Liver (tissue), 9 donors: ENCODE data around the gene SVEP1. TPM values are rescaled to one million over a fixed set of nuclear protein-coding genes. Genes with fewer than 3 reads are reported as not detected.

ENCODE experiments used
- DNase-seq: peaks from one replicate; pipeline ENCODE4 v3.0.0-alpha.2; 2017; ENCODE audit warnings: low spot score
- H3K27ac ChIP-seq, 2 donors: one replicate each; pipeline ENCODE4 v1.7.0; 2013; ENCODE audit warnings: inconsistent platforms in 2 of 2, low read length in 2 of 2, control low read depth in 1 of 2, low read depth in 1 of 2, mild to moderate bottlenecking in 1 of 2
- H3K27me3 ChIP-seq, 4 donors: one replicate each; pipeline versions ENCODE4 v1.6.1 to v1.7.0; 2013; ENCODE audit warnings: low read length in 3 of 4, inconsistent platforms in 1 of 4, mild to moderate bottlenecking in 1 of 4, moderate library complexity in 1 of 4; ENCODE audit not compliant: control insufficient read depth in 4 of 4, insufficient read depth in 4 of 4
- H3K36me3 ChIP-seq, 4 donors: one replicate each; pipeline versions ENCODE4 v1.6.1 to v1.7.0; 2013; ENCODE audit warnings: low read length in 3 of 4, mild to moderate bottlenecking in 3 of 4, low read depth in 1 of 4, moderate library complexity in 1 of 4; ENCODE audit not compliant: control insufficient read depth in 4 of 4, insufficient read depth in 3 of 4
- H3K4me1 ChIP-seq, 4 donors: one replicate each; pipeline versions ENCODE4 v1.6.1 to v1.7.0; 2013; ENCODE audit warnings: low read length in 3 of 4, mild to moderate bottlenecking in 3 of 4, moderate library complexity in 1 of 4; ENCODE audit not compliant: control insufficient read depth in 4 of 4, insufficient read depth in 4 of 4
- H3K4me3 ChIP-seq, 3 donors: one replicate each; pipeline versions ENCODE4 v1.6.1 to v1.7.0; 2013; ENCODE audit warnings: low read length in 3 of 3, control low read depth in 1 of 3, low read depth in 1 of 3, mild to moderate bottlenecking in 1 of 3
- H3K9ac ChIP-seq, 2 donors: one replicate each; pipeline ENCODE4 v1.7.0; 2013; ENCODE audit warnings: low read length in 2 of 2, mild to moderate bottlenecking in 2 of 2, moderate library complexity in 2 of 2, control low read depth in 1 of 2, low read depth in 1 of 2
- H3K9me3 ChIP-seq, 4 donors: one replicate each; pipeline versions ENCODE4 v1.6.1 to v1.7.0; 2013; ENCODE audit warnings: low read length in 3 of 4; ENCODE audit not compliant: control insufficient read depth in 4 of 4
- EGR1 ChIP-seq, 2 donors: IDR thresholded peaks; 2 replicates each; pipeline ENCODE4 v1.6.1; 2016 to 2018; ENCODE audit warnings: antibody characterized with exemption in 2 of 2, low read depth in 2 of 2
- FOXA1 ChIP-seq: IDR thresholded peaks from 2 replicates; pipeline ENCODE4 v1.6.1; 2016; ENCODE audit warnings: antibody characterized with exemption
- FOXA2 ChIP-seq: IDR thresholded peaks from 2 replicates; pipeline ENCODE4 v1.6.1; 2016; ENCODE audit warnings: antibody characterized with exemption
- GABPA ChIP-seq, 2 donors: IDR thresholded peaks in 1 of 2; conservative IDR thresholded peaks in 1 of 2; 2 replicates each; pipeline ENCODE4 v1.6.1; 2016; ENCODE audit warnings: antibody characterized with exemption in 2 of 2, mild to moderate bottlenecking in 1 of 2, moderate library complexity in 1 of 2
- HNF4A ChIP-seq, 2 donors: conservative IDR thresholded peaks; 2 replicates each; pipeline ENCODE4 v1.6.1; 2016; ENCODE audit warnings: antibody characterized with exemption in 2 of 2, mild to moderate bottlenecking in 2 of 2
- HNF4G ChIP-seq: IDR thresholded peaks from 2 replicates; pipeline ENCODE4 v1.6.1; 2016; ENCODE audit warnings: antibody characterized with exemption
- JUND ChIP-seq, 2 donors: IDR thresholded peaks; 2 replicates each; pipeline ENCODE4 v1.6.1; 2016; ENCODE audit warnings: antibody characterized with exemption in 2 of 2
- NR2F2 ChIP-seq: IDR thresholded peaks from 2 replicates; pipeline ENCODE4 v1.6.1; 2016; ENCODE audit warnings: antibody characterized with exemption
- RAD21 ChIP-seq, 2 donors: IDR thresholded peaks; 2 replicates each; pipeline ENCODE4 v1.6.1; 2016; ENCODE audit warnings: antibody characterized with exemption in 2 of 2, mild to moderate bottlenecking in 2 of 2
- RXRA ChIP-seq, 2 donors: IDR thresholded peaks; 2 replicates each; pipeline ENCODE4 v1.6.1; 2017 to 2018; ENCODE audit warnings: antibody characterized with exemption in 2 of 2, mild to moderate bottlenecking in 1 of 2
- SP1 ChIP-seq: IDR thresholded peaks from 2 replicates; pipeline ENCODE4 v1.6.1; 2018; ENCODE audit warnings: antibody characterized with exemption, mild to moderate bottlenecking
- TAF1 ChIP-seq: conservative IDR thresholded peaks from 2 replicates; pipeline ENCODE4 v1.6.1; 2016; ENCODE audit warnings: antibody characterized with exemption, mild to moderate bottlenecking
- YY1 ChIP-seq: IDR thresholded peaks from 2 replicates; pipeline ENCODE4 v1.6.1; 2016; ENCODE audit warnings: antibody characterized with exemption, mild to moderate bottlenecking
- WGBS: extraction: QIAGEN DNeasy Blood & Tissue Kit; methylation state at CpG from one replicate; pipeline ENCODE4 v1.1.7; 2013; 5-methylcytosine and 5-hydroxymethylcytosine counted together
- polyA plus RNA-seq, 2 donors: library from polyadenylated mRNA; stranded (reverse) in 1 of 2; unstranded in 1 of 2; fragments of 200-250 nt in 1 of 2; fragments of >200 nt in 1 of 2; fragmentation: Nextera tagmentation in 1 of 2; extraction: Ambion mirVana in 1 of 2; gene quantifications; one replicate each; pipeline versions ENCODE4 v1.2.1 to v1.2.3, GENCODE V29; 2013 to 2015
- total RNA-seq, 2 donors: library from RNA; depleted of rRNA; stranded (reverse); fragments of >200 nt; gene quantifications; one replicate each; pipeline ENCODE4 v1.2.3, GENCODE V29; 2014
- TF ChIP-seq, protein P1 (sequence below): IDR thresholded peaks from 2 replicates; pipeline ENCODE4 v1.6.1; 2016; ENCODE audit warnings: antibody characterized with exemption, mild to moderate bottlenecking
- TF ChIP-seq, protein P2 (sequence below): IDR thresholded peaks from 2 replicates; pipeline ENCODE4 v1.6.1; 2016; ENCODE audit warnings: antibody characterized with exemption
- TF ChIP-seq, protein P3 (sequence below): IDR thresholded peaks from 2 replicates; pipeline ENCODE4 v1.6.1; 2016; ENCODE audit warnings: antibody characterized with exemption
- TF ChIP-seq, protein P4 (sequence below): IDR thresholded peaks from 2 replicates; pipeline ENCODE4 v1.6.1; 2016; ENCODE audit warnings: antibody characterized with exemption
- TF ChIP-seq, protein P5 (sequence below): fragments of 150-350 bp; IDR thresholded peaks from 2 replicates; pipeline ENCODE4 v1.5.1; 2017; ENCODE audit warnings: improper control_type of control experiment, low read depth, low read length; ENCODE audit not compliant: missing input control
- donor health status: healthy.
- donor health status: healthy.
- donor health status: healthy.
- donor health status: healthy.
- donor health status: healthy.

The SVEP1 gene
- total and polyA plus RNA-seq, 4 donors = 0.58 to 7.5 (median 1.8) TPM

DNA sequence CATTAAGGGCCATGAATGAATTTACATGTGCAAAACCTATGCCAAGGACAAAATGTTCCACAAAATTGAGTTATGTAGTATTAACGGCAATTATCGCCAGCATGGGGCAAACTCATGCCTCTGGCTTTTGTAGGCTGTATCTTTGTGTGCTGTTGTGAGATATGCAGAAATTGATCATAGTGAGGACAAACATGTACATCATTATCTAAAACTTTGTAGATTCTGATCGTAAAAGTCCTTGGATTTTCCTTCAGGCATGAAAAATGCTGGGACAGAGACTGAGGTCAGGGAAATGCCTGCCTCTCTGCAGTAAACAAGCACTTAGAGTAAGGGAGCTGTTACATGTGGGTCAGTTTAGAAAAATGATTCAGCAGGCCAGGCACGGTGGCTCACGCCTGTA is 236.0 kb downstream of the SVEP1 start:
- no peaks in the 10 kb centered on the region for H3K4me1 ChIP-seq
- H3K9me3 ChIP-seq = no peaks in the 10 kb centered on the region
- WGBS = 89% methylated on average over 5 of the region's 5 CpGs
- no peaks in the 10 kb centered on the region for H3K36me3 ChIP-seq
- no peak overlapping the region for H3K4me3 ChIP-seq
- DNase-seq = no peak
- no peak overlapping the region for H3K27ac ChIP-seq
- no peak overlapping the region for H3K9ac ChIP-seq
- H3K27me3 ChIP-seq = no peaks in the 10 kb centered on the region
- TF ChIP-seq, protein P1, sequence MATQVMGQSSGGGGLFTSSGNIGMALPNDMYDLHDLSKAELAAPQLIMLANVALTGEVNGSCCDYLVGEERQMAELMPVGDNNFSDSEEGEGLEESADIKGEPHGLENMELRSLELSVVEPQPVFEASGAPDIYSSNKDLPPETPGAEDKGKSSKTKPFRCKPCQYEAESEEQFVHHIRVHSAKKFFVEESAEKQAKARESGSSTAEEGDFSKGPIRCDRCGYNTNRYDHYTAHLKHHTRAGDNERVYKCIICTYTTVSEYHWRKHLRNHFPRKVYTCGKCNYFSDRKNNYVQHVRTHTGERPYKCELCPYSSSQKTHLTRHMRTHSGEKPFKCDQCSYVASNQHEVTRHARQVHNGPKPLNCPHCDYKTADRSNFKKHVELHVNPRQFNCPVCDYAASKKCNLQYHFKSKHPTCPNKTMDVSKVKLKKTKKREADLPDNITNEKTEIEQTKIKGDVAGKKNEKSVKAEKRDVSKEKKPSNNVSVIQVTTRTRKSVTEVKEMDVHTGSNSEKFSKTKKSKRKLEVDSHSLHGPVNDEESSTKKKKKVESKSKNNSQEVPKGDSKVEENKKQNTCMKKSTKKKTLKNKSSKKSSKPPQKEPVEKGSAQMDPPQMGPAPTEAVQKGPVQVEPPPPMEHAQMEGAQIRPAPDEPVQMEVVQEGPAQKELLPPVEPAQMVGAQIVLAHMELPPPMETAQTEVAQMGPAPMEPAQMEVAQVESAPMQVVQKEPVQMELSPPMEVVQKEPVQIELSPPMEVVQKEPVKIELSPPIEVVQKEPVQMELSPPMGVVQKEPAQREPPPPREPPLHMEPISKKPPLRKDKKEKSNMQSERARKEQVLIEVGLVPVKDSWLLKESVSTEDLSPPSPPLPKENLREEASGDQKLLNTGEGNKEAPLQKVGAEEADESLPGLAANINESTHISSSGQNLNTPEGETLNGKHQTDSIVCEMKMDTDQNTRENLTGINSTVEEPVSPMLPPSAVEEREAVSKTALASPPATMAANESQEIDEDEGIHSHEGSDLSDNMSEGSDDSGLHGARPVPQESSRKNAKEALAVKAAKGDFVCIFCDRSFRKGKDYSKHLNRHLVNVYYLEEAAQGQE = no peak
- TF ChIP-seq NR2F2 (no peak), JUND (IDR thresholded peaks at IDR 0.05) (no peak), TAF1 (no peak), EGR1 (IDR thresholded peaks at IDR 0.05; ENCODE audit: low read depth in 2 of 2) (no peak), RXRA (IDR thresholded peaks at IDR 0.05) (no peak), YY1 (no peak), SP1 (no peak), GABPA (IDR thresholded peaks at IDR 0.05 in 1 of 2, conservative IDR thresholded peaks at IDR 0.05 in 1 of 2) (no peak), RAD21 (IDR thresholded peaks at IDR 0.05) (no peak), HNF4G (no peak), HNF4A (conservative IDR thresholded peaks at IDR 0.05) (no peak), FOXA2 (no peak), FOXA1 (no peak)
- TF ChIP-seq, protein P2, sequence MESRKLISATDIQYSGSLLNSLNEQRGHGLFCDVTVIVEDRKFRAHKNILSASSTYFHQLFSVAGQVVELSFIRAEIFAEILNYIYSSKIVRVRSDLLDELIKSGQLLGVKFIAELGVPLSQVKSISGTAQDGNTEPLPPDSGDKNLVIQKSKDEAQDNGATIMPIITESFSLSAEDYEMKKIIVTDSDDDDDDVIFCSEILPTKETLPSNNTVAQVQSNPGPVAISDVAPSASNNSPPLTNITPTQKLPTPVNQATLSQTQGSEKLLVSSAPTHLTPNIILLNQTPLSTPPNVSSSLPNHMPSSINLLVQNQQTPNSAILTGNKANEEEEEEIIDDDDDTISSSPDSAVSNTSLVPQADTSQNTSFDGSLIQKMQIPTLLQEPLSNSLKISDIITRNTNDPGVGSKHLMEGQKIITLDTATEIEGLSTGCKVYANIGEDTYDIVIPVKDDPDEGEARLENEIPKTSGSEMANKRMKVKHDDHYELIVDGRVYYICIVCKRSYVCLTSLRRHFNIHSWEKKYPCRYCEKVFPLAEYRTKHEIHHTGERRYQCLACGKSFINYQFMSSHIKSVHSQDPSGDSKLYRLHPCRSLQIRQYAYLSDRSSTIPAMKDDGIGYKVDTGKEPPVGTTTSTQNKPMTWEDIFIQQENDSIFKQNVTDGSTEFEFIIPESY = no peak
- TF ChIP-seq, protein P3, sequence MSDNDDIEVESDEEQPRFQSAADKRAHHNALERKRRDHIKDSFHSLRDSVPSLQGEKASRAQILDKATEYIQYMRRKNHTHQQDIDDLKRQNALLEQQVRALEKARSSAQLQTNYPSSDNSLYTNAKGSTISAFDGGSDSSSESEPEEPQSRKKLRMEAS = no peak
- TF ChIP-seq, protein P4, sequence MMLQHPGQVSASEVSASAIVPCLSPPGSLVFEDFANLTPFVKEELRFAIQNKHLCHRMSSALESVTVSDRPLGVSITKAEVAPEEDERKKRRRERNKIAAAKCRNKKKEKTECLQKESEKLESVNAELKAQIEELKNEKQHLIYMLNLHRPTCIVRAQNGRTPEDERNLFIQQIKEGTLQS = no peak
- TF ChIP-seq, protein P5, sequence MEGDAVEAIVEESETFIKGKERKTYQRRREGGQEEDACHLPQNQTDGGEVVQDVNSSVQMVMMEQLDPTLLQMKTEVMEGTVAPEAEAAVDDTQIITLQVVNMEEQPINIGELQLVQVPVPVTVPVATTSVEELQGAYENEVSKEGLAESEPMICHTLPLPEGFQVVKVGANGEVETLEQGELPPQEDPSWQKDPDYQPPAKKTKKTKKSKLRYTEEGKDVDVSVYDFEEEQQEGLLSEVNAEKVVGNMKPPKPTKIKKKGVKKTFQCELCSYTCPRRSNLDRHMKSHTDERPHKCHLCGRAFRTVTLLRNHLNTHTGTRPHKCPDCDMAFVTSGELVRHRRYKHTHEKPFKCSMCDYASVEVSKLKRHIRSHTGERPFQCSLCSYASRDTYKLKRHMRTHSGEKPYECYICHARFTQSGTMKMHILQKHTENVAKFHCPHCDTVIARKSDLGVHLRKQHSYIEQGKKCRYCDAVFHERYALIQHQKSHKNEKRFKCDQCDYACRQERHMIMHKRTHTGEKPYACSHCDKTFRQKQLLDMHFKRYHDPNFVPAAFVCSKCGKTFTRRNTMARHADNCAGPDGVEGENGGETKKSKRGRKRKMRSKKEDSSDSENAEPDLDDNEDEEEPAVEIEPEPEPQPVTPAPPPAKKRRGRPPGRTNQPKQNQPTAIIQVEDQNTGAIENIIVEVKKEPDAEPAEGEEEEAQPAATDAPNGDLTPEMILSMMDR = no peak

DNA sequence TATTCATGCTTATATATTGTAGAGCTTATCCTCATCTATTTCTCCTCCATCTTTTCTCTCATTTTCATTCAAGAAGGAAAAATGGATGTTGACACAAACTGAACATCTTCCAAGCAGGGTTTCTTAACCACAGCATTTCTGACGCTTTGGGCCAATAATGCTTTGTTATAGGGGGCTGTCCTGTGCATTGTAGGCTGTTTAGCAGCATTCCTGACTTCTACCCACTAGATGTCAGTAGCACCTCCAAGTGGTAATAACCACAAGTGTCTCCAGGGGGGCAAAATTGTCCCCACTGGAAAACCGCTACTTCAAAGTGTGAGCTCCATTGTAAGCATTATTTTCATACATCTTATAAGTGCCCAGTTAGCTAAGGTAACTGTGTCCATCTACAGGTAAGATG is 239.2 kb downstream of the SVEP1 start:
- H3K9ac ChIP-seq = no peak overlapping the region
- H3K27me3 ChIP-seq = no peaks in the 10 kb centered on the region
- no peaks in the 10 kb centered on the region for H3K9me3 ChIP-seq
- H3K27ac ChIP-seq = no peak overlapping the region
- no peaks in the 10 kb centered on the region for H3K4me1 ChIP-seq
- 64% methylated on average over 2 of the region's 2 CpGs for WGBS
- H3K36me3 ChIP-seq = no peaks in the 10 kb centered on the region
- TF ChIP-seq, protein P5 = peak; percentile 32
- TF ChIP-seq FOXA2 (no peak), RAD21 (IDR thresholded peaks at IDR 0.05) (peak; percentile 72 to 83)
- no peak overlapping the region for H3K4me3 ChIP-seq
- DNase-seq = no peak
